Neuronal stem cell (in vitro differentiated cells): ENCODE results near the gene HMHB1.
A peak's percentile ranks its signal among the peaks of the same experiment; 100 is the strongest.

Source experiments
- DNase-seq: peaks from one replicate; pipeline ENCODE4 v3.0.0-alpha.2; 2013; ENCODE audit warnings: low spot score
- H2AFZ ChIP-seq: one replicate; pipeline ENCODE4 v1.6.1; 2013; ENCODE audit warnings: mild to moderate bottlenecking, low read length, inconsistent platforms
- H2AK5ac ChIP-seq: 2 replicates; pipeline ENCODE4 v1.6.1; 2013; ENCODE audit warnings: low read depth, mild to moderate bottlenecking, inconsistent platforms, low read length, moderate library complexity, mixed read lengths
- H2BK120ac ChIP-seq: 2 replicates; pipeline ENCODE4 v1.6.1; 2013; ENCODE audit warnings: low read depth, mild to moderate bottlenecking, inconsistent platforms, low read length, moderate library complexity, mixed read lengths
- H2BK12ac ChIP-seq: one replicate; pipeline ENCODE4 v1.6.1; 2013; ENCODE audit warnings: low read length, inconsistent platforms
- H2BK15ac ChIP-seq: 2 replicates; pipeline ENCODE4 v1.6.1; 2013; ENCODE audit warnings: mild to moderate bottlenecking, low read length, inconsistent platforms, mixed read lengths
- H2BK5ac ChIP-seq: one replicate; pipeline ENCODE4 v1.6.1; 2013; ENCODE audit warnings: inconsistent platforms, mild to moderate bottlenecking, low read length, moderate library complexity
- H3K14ac ChIP-seq: one replicate; pipeline ENCODE4 v1.6.1; 2013; ENCODE audit warnings: low read length, inconsistent platforms
- H3K18ac ChIP-seq: 2 replicates; pipeline ENCODE4 v1.6.1; 2013; ENCODE audit warnings: low read length, inconsistent platforms
- H3K23ac ChIP-seq: 2 replicates; pipeline ENCODE4 v1.6.1; 2013; ENCODE audit warnings: low read depth, mild to moderate bottlenecking, mixed read lengths, low read length, inconsistent platforms; ENCODE audit not compliant: poor library complexity
- H3K27ac ChIP-seq: replicated peaks from 3 replicates; pipeline ENCODE4 v1.5.1; 2013; ENCODE audit warnings: low read length, inconsistent platforms
- H3K27me3 ChIP-seq, 3 experiments: 2 replicates each; pipeline ENCODE4 v1.6.1; 2013; ENCODE audit warnings: low read length in 3 of 3, mild to moderate bottlenecking in 2 of 3, inconsistent platforms in 1 of 3, low read depth in 1 of 3, mixed read lengths in 1 of 3, moderate library complexity in 1 of 3; ENCODE audit not compliant: control insufficient read depth in 3 of 3, insufficient read depth in 3 of 3
- H3K36me3 ChIP-seq, 2 donors: replicated peaks in 1 of 2; 2 replicates each; pipeline ENCODE4 v1.6.1; 2013; ENCODE audit warnings: low read length in 2 of 2; ENCODE audit not compliant: control insufficient read depth in 2 of 2, insufficient read depth in 2 of 2
- H3K4ac ChIP-seq: 2 replicates; pipeline ENCODE4 v1.6.1; 2013; ENCODE audit warnings: inconsistent platforms, mild to moderate bottlenecking, low read length, moderate library complexity
- H3K4me1 ChIP-seq, 2 donors: 1 replicate in 1 of 2; 2 replicates in 1 of 2; pipeline ENCODE4 v1.6.1; 2013; ENCODE audit warnings: low read length in 2 of 2, low read depth in 1 of 2; ENCODE audit not compliant: control insufficient read depth in 2 of 2, insufficient read depth in 1 of 2
- H3K4me2 ChIP-seq: one replicate; pipeline ENCODE4 v1.6.1; 2013; ENCODE audit warnings: mild to moderate bottlenecking, low read length, inconsistent platforms; ENCODE audit not compliant: insufficient read depth, poor library complexity, severe bottlenecking
- H3K4me3 ChIP-seq, 2 donors: 2 replicates each; pipeline ENCODE4 v1.5.1; 2013; ENCODE audit warnings: low read length in 2 of 2, mild to moderate bottlenecking in 2 of 2, inconsistent platforms in 1 of 2, moderate library complexity in 1 of 2
- H3K79me1 ChIP-seq: one replicate; pipeline ENCODE4 v1.6.1; 2013; ENCODE audit warnings: low read depth, mild to moderate bottlenecking, inconsistent platforms, low read length, moderate library complexity
- H3K9ac ChIP-seq: one replicate; pipeline ENCODE4 v1.6.1; 2013; ENCODE audit warnings: mild to moderate bottlenecking, low read depth, low read length, inconsistent platforms; ENCODE audit not compliant: poor library complexity
- H3K9me3 ChIP-seq, 2 donors: replicated peaks in 1 of 2; 2 replicates each; pipeline versions ENCODE3 to v1.6.1; 2013; ENCODE audit warnings: low read length in 2 of 2, mild to moderate bottlenecking in 2 of 2, inconsistent platforms in 1 of 2, low read depth in 1 of 2, mixed read lengths in 1 of 2, moderate library complexity in 1 of 2; ENCODE audit not compliant: control insufficient read depth in 2 of 2, insufficient read depth in 1 of 2
- H4K8ac ChIP-seq: one replicate; pipeline ENCODE4 v1.6.1; 2013; ENCODE audit warnings: low read depth, mild to moderate bottlenecking, inconsistent platforms, low read length, moderate library complexity
- H4K91ac ChIP-seq: one replicate; pipeline ENCODE4 v1.6.1; 2013; ENCODE audit warnings: low read length, low read depth, mild to moderate bottlenecking, inconsistent platforms; ENCODE audit not compliant: poor library complexity
- WGBS, 2 donors: extraction: QIAGEN DNeasy Blood & Tissue Kit; methylation state at CpG; one replicate each; pipeline ENCODE4 v1.1.7; 2013; ENCODE audit warnings: missing lambda C conversion rate in 2 of 2, mixed read lengths in 1 of 2; ENCODE audit not compliant: insufficient read length in 2 of 2, insufficient replicate concordance in 1 of 2; ENCODE audit errors: extremely low coverage in 2 of 2; 5-methylcytosine and 5-hydroxymethylcytosine counted together

The HMHB1 gene

GRCh38 chr5:143800715-143801114 is 11.2 kb upstream of the HMHB1 start:
- WGBS, 2 donors: no CpG with 5 or more reads among the region's 2 CpGs
- no peak overlapping the region for H3K27ac ChIP-seq
- DNase-seq: no peak
- no peaks in the 10 kb centered on the region for H3K27me3 ChIP-seq
- H3K4me2 ChIP-seq: no peak overlapping the region
- no peak overlapping the region for H3K4me3 ChIP-seq
- no peak overlapping the region for H4K8ac ChIP-seq
- H3K18ac ChIP-seq: no peak overlapping the region
- no peak overlapping the region for H2BK12ac ChIP-seq
- H2BK120ac ChIP-seq: no peak overlapping the region
- no peaks in the 10 kb centered on the region for H3K9me3 ChIP-seq
- H3K36me3 ChIP-seq: no peaks in the 10 kb centered on the region
- H2AK5ac ChIP-seq: no peak overlapping the region
- no peak overlapping the region for H2BK5ac ChIP-seq
- no peak overlapping the region for H3K9ac ChIP-seq
- no peak overlapping the region for H3K23ac ChIP-seq
- H2AFZ ChIP-seq: no peak overlapping the region
- no peak overlapping the region for H3K4ac ChIP-seq
- no peak overlapping the region for H3K14ac ChIP-seq
- H3K4me1 ChIP-seq: no peaks in the 10 kb centered on the region
- H3K79me1 ChIP-seq: no peaks in the 10 kb centered on the region
- no peak overlapping the region for H2BK15ac ChIP-seq
- no peak overlapping the region for H4K91ac ChIP-seq

- Histone ChIP-seq H2BK5ac (no peak overlapping the region), H3K18ac (peak overlapping the region; percentile 24), H3K4ac (no peak overlapping the region), H3K9ac (no peak overlapping the region), H2AK5ac (no peak overlapping the region), H3K14ac (no peak overlapping the region), H3K27ac (no peak overlapping the region), H3K36me3 (no peaks in the 10 kb centered on the region), H3K23ac (no peak overlapping the region), H2BK120ac (no peak overlapping the region), H3K4me1 (no peaks in the 10 kb centered on the region), H4K8ac (no peak overlapping the region), H3K27me3 (no peaks in the 10 kb centered on the region), H2BK15ac (no peak overlapping the region), H3K79me1 (no peaks in the 10 kb centered on the region), H3K9me3 (no peaks in the 10 kb centered on the region), H3K4me3 (no peak overlapping the region), H4K91ac (no peak overlapping the region), H2BK12ac (no peak overlapping the region), H2AFZ (peak overlapping the region; percentile 26), H3K4me2 (no peak overlapping the region)
- DNase-seq: no peak
- WGBS, 2 donors: no CpG with 5 or more reads among the region's 6 CpGs
Measured at GRCh38 chr5:143801252-143801939, 10.6 kb upstream of the HMHB1 start.

- H2BK12ac ChIP-seq: no peak overlapping the region
- no peak overlapping the region for H3K9ac ChIP-seq
- H3K18ac ChIP-seq: no peak overlapping the region
- H3K4me2 ChIP-seq: no peak overlapping the region
- no peak overlapping the region for H4K8ac ChIP-seq
- H3K27me3 ChIP-seq: no peaks in the 10 kb centered on the region
- no CpG with 5 or more reads among the region's 2 CpGs for WGBS, 2 donors
- H4K91ac ChIP-seq: no peak overlapping the region
- H3K4me1 ChIP-seq: peaks cover 0 to 2% of the 10 kb centered on the region in 2 donors
- no peak overlapping the region for H3K23ac ChIP-seq
- H2BK120ac ChIP-seq: no peak overlapping the region
- no peak for DNase-seq
- no peak overlapping the region for H3K27ac ChIP-seq
- no peak overlapping the region for H3K4ac ChIP-seq
- H2BK5ac ChIP-seq: no peak overlapping the region
- H3K79me1 ChIP-seq: no peaks in the 10 kb centered on the region
- H2AFZ ChIP-seq: no peak overlapping the region
- no peak overlapping the region for H2BK15ac ChIP-seq
- no peak overlapping the region for H2AK5ac ChIP-seq
- H3K4me3 ChIP-seq: no peak overlapping the region
- no peak overlapping the region for H3K14ac ChIP-seq
- no peaks in the 10 kb centered on the region for H3K36me3 ChIP-seq
- H3K9me3 ChIP-seq: no peaks in the 10 kb centered on the region
Measured at GRCh38 chr5:143805861-143806260, 6.1 kb upstream of the HMHB1 start.

GRCh38 chr5:143806579-143806978 is 5.4 kb upstream of the HMHB1 start:
- no peak overlapping the region for H2AFZ ChIP-seq
- no peak overlapping the region for H3K9ac ChIP-seq
- H3K4me2 ChIP-seq: no peak overlapping the region
- no peak overlapping the region for H3K4ac ChIP-seq
- H3K14ac ChIP-seq: no peak overlapping the region
- no peak overlapping the region for H3K27ac ChIP-seq
- no peak overlapping the region for H2BK12ac ChIP-seq
- H2BK120ac ChIP-seq: no peak overlapping the region
- no peak overlapping the region for H4K8ac ChIP-seq
- peaks cover 0 to 2% of the 10 kb centered on the region in 2 donors for H3K4me1 ChIP-seq
- H2AK5ac ChIP-seq: no peak overlapping the region
- no peak overlapping the region for H3K23ac ChIP-seq
- no peaks in the 10 kb centered on the region for H3K79me1 ChIP-seq
- no CpG with 5 or more reads among the region's 2 CpGs for WGBS, 2 donors
- no peak overlapping the region for H4K91ac ChIP-seq
- no peak overlapping the region for H2BK5ac ChIP-seq
- no peak overlapping the region for H2BK15ac ChIP-seq
- no peak overlapping the region for H3K4me3 ChIP-seq
- H3K36me3 ChIP-seq: no peaks in the 10 kb centered on the region
- no peaks in the 10 kb centered on the region for H3K9me3 ChIP-seq
- no peaks in the 10 kb centered on the region for H3K27me3 ChIP-seq
- no peak overlapping the region for H3K18ac ChIP-seq
- DNase-seq: no peak
